Measurements from ENCODE around the gene VMP1.

GRCh38 chr17:59796138-59796537, 88.7 kb downstream of the VMP1 start:
- no peak for TF ChIP-seq EZH2phosphoT487 (conservative IDR thresholded peaks at IDR 0.05; ENCODE audit: low read length)
- TF ChIP-seq CTCF (IDR thresholded peaks at IDR 0.05; ENCODE audit: insufficient read depth, low read length, poor library complexity, severe bottlenecking) = no peak
